Renal cortex interstitium (tissue), 11 donors: Measurements from ENCODE around the gene ESF1. TPM values are rescaled to one million over a fixed set of nuclear protein-coding genes. Genes with fewer than 3 reads are reported as not detected.
"Not testable (repeated sequence)": the region's sequence is repeated elsewhere in the genome, so short reads cannot be mapped to it uniquely, and the experiment has no call there.

Source experiments
- DNase-seq, 11 donors: peaks; one replicate each; pipeline ENCODE4 v3.0.0-alpha.2; 2013; ENCODE audit warnings: low read depth in 9 of 11, low spot score in 4 of 11; ENCODE audit errors: extremely low read depth in 1 of 11
- polyA plus RNA-seq, 3 donors: library from polyadenylated mRNA; unstranded; fragments of 120-200 nt; gene quantifications; one replicate each; pipeline ENCODE4 v1.2.1, GENCODE V29; 2013; ENCODE audit not compliant: insufficient read length in 3 of 3

ESF1 gene
- polyA plus RNA-seq, 3 donors = 25.4 to 30.3 (median 26.3) TPM

DNA sequence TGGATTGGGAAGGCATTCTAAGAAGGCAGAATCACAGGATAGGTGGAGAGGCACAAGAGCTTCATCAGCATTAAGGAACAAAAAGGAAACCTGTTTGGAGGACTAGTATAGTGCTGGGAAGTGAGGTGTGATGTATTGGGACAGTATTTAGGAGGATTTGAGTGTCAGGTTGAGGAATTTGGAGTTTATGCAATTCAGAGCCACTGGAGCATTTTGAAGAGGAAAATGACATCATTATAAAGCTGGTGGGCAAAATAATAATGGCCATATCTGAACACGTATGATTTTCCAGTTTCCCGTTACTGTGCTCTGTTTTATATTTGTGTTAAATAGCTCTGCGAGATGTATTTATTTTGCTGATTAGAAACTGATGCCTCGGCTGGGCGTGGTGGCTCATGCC lies 14.3 kb upstream of the ESF1 start:
- DNase-seq = no peak

DNA sequence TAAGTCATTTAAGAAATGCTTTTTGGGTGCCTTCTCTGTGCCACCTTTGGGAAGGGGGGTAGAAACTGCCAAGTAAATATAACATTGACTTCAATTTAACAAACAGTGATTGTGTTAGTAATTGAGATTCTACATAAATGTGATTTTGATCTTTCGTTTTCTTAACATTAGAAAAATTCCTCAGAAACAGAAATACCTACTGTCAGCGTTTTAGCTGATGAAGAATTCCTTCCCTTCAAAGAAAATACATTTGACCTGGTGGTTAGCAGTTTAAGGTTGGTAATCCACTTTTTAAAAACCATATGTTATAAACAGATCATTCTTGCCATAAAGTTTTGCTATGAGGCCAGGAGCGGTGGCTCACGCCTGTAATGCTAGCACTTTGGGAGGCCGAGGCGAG lies 9.9 kb upstream of the ESF1 start:
- DNase-seq = no peak

DNA sequence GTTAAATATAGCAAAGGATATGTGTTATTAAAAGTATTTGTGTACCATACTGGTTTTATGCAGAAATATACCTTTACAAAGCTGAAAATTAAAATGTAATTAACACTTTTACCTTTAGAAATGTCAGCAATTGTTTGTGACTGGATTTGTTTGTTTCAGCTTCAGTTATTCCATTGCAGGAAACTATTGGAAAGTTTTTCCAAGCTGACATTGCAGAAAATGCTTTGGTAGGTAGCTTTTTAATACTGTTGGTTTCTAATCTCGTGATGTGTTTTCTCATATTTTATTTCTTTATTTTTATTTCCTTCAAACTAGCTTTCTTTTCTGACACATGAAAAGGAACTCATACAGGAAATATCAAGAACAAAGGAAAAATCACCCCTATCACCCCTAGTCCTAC lies 8.3 kb upstream of the ESF1 start:
- DNase-seq = no peak

DNA sequence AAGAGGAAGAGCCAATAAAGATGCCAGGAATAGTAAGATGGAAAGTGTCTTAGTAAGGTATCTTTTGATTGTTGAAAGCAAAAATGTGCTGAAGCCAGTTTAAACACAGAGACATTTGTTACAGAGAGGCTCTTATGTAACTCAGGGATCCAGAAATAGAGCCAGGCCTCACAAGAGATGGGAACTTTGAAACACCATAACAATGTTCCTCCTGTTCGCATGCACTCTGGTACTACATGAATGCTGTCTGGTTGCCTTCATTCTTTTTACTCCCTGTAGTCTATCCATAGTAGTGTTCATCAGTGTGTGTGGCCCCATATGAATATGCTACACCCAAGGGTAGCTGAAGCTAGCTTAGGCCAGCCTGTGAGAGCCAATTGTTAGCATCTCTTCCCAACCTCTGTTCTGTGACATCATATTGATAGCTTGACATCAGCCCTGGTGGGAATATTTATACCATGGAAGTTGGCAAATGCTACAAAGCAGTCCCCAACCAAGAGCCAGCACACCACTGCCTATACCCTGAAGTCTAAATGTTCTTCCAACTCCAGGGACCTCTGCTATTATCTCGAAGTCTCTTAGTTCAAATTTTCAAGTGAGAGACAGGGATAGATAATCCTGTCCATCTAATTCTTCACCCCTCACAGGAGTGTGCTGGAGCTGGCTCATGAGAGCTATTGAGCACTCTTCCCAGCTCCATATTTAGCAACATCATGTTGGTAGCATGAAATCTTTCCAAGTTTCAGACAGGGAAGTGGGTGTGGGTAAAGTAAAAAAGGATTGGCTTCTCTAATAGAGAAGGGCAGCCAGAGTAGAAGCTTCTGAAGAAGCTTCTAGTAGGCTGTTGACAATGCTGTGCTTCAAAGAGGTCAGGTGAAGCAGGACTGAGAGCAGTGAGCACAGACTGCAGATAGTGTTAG lies 7.1 kb upstream of the ESF1 start:
- DNase-seq = no peak

DNA sequence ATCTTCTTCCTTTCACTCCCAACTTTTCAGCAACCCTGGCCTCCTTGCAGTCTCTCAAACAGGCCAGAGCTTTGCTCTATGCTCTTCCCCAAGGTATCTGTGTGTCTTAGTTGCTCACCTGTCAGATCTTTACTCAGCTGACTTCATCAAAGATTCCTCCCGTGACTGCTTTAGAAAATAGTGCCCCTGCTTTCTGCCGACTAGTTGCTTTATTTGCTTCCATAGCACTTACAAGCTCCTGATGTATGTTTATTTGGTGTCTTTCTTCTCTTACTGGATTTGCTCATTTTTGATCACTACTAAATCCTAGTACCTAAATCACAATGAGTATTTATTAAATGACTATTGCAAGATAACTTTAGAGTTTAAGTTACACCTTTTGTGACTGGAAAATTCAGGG lies 6.0 kb upstream of the ESF1 start:
- DNase-seq = no peak

DNA sequence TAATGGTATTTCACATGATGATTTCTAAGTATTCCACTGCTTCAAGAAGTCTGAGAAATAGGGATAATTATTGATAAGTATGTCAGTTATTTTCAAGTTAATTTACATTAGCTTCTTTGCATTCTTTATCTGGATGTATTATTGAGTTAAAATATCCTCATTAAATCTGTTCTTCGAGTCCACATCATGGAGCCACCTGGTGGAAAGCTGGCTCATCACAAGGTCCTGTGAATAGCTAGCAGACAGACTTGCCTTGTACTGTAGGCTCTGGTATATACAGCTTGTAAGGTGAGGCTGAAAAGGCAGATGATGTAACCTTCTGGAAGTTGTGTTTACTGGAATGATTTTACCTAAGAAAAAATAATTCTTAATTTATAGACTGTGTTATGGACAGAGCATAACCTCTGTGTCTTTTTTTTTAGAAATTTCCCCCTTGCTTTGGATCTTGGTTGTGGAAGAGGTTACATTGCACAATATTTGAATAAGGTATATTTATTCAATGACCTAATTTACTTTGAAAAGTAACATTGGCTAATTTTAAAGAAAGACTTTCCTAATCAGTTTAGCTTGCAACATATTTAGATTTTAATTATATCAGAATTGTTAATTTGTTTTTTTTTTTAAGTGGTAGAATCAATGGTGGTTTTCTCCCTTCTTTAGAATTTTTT lies 3.6 kb upstream of the ESF1 start:
- peak in 4 of 11 donors; percentile 22 to 43 (median 29) for DNase-seq

DNA sequence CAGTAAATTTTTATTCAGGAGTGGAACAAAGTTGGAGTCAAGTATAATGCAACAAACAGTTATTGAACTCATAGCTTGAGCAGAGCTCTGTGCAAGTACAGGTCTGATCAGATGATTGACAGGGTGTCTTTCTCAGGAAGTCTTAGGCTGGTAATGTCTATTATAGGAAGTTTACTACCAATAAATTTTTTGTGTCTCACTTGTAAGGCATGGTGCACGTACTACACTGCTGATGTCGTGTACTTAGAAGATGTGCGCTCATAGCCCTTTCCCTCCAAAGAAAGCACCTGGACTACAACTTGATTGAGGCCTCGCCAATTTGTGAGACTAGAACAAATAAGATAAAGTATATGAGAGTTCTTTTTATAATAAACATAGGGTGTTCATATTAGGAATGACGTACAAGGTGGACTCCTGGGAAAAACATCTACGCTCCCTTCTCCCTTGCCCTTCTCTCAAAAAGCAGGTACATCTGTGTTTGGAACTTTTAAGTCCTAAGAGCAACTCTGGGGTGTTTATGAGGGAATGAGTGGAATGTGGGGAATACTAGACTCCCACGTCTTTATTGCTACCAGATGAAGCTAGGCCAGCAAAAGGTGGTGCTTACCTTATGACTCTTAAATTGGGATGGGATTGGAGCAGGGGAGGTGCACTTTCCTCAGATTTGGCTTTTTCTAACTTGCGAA lies 1.6 kb upstream of the ESF1 start:
- no peak for DNase-seq

DNA sequence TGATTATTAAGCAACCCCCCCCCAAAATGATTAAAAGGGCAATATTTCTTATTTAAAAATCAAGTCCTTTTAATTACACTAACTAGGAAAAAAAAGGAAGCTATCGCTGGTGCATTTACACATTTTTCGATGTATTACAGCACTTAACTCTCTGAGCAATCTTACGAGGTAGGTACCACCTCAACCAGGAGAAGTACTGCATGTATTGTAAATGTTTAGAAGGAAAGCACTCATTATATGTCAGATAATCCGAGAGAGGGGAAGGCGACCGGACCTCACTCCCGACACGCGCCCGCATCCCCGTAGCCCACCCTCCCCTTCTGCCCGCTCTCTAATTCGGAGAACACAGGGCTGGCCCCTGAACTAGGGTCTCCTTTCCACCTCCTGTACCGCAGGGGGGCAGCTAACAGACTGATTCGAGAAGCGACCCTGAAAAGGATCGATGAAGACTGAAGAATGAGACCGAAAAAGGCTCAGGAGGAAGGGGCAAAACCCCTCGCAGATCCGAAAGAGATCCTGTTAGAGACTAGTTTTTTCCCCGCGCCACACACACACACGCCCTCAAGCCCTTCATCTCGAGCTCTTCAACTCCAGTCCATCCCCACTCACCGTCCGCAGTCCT lies 337 bp downstream of the ESF1 start:
- DNase-seq = no peak

DNA sequence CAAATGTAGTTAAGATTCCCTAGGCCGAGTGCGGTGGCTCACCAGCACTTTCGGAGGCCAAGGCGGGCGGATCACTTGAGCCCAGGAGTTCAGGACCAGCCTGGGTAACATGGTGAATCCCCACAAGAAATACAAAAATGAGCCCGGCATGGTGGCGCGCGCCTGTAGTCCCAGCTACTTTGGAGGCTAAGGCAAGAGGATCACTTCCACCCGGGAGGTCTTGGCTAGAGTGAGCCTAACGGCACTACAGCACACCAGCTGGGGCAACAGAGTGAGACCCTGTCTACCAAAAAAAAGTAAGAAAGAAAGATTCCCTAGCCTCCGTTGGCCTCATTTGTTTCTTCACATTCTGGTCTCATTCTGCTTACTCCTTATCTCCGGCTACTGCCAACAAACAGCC lies 1.2 kb downstream of the ESF1 start:
- DNase-seq = no peak

DNA sequence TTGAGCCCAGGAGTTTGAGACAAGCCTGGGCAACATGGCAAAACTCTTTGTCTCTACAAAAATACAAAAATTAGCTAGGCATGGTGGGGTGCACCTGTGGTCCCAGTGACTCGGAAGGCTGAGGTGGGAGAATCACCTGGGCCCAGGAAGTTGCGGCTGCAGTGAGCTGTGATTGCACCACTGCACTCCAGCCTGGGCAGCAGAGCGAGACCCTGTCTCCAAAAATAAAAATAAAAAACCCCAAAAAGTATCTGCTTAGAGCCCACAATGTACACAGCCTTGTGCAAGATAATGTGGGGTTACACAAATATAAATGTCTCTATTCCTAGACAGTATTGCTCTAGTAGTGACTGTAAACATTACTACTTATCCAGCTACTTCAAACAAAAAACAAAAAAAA lies 5.9 kb downstream of the ESF1 start:
- no peak for DNase-seq

DNA sequence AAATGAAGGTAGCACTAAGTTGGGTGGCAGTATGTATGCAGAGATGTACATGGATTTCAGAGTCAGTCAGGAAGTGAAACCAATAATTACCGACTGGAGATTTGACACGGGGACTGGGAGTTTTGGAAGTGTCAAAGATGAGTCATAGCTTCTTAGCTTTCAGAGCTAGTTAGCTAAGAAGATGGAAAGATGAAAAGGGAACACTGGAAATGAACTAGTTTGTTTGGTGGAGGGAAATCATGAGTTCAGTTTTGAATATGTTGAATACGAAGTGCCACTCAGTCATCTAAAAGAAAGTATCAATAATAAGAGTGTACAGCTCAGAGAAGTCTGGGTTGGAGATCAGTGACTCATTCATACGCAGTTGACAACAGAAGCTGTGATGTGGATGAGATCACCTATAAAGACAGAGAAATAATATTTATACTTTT lies 7.5 kb downstream of the ESF1 start:
- DNase-seq = no peak

DNA sequence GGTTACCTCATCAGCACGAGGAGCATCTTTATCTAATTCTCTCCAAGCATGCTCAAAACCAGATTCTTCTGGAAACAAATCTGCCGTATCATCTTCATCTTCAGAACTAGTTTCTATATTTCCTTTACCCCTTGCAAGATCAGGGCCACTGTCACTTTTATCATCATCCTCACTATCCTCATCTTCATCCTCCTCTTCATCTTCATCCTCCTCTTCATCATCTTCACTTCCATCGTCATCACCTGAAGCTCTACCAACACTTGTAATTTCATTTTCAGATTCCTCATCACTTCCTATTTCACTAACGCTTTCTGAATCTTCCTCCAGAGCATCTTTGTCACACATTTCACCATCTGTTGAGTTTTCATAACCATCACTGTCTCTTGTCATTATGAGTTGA lies 8.9 kb downstream of the ESF1 start:
- no peak for DNase-seq

DNA sequence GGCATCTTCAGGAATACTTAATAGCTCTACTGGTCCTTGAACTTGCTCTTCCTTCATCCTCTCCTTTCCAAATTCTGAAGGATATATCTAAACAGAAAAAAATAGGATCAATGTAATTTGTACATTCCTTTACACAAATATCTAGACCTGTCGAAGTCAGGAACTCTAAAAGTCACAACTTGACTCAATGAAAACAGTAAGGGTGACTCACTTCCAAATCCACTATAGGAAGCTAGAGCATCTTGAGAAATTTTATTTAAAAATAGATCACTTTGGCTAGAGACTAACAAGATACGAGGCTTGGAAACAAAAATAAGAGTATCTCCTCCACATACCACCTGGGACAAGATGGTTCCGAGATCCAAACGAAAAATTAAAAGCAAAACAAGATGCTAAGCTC lies 12.2 kb downstream of the ESF1 start:
- no peak for DNase-seq

DNA sequence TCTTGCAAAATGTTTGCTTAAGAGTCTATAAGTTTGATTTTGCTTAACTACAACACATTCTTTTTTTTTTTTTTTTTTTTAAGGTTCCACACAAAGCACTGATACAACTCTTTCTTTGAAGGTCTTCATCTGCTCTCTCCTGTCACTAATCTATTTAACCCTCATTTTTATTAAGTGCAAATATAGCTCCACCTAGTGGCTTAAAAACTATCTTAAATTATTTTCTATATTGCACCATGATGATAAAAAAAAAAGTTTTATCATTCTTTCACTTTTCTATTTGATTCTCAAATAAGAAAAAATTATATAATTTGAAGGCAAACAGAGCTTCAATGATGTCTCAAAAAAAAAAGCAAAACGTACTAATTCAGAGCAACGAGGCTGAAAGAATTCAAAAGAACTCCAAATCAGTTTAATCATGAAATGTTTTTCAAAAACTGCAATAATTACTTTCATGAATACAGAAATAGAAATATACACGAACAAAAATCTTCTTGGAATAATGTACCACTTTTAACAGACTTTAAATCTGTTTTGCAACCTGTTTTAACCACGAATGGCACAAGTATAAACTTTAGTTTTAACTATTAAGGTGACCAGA lies 12.8 kb downstream of the ESF1 start:
- DNase-seq = peak in 1 of 11 donors; percentile 8

DNA sequence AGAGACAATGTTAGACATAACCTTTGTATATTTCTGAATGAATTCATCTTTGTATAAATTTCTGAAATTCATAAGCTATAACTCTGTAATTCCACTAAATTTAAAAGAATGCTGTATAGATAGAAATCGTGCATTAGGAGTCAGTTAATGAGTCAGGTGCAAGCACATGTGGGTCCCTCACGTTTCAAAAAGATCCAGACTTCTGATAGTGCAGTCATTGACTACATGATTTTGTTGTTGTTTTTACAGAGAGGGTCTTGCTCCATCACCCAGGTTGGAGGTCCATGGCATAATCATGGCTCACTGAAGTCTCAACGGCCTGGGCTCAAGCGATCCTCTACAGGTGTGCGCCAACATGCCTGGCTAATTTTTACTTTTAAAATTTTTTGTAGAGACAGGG lies 14.6 kb downstream of the ESF1 start:
- DNase-seq = no peak

DNA sequence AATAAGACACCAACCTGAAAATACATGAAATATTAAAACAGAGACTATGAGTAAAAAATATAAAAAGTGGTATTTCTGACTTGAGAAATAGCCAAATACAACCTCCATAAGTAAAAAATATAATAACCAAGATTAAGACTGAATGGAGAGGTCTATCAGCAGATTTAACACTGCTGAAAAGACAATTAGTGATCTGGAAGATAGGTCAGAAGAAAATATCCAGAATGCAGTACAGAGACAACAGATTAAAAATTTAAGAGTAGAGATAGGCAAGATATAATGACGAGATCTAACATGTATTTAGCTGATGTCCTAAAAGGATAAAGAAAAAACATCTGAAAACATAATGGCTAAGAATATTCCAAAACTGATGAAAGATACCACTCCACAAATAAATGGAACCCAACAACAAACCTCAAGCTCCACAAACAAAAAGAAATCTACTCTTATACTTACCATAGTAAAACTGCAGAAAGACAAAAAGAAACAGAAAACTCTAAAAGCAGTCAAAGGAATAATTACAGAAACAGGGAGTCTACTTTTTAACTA lies 18.8 kb downstream of the ESF1 start:
- DNase-seq = no peak

DNA sequence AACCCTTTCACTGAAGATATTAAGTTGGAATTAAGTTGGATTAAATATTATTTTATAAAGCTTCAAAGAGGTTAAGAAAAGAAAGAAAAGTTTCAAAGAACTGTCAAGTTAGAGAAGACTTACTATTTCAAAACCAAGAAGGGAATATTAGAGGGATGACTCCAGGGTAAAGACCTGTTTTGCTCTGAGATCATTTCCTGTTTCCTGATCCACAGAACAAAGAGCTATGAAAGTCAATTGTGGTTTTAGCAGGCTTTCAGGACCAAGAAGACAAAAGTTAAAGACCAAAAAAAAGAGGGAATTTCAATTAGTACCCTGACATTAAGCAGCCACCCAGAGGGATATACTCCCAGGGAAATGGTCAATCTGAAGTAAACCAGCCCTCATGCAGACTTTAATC lies 19.4 kb downstream of the ESF1 start:
- no peak for DNase-seq

DNA sequence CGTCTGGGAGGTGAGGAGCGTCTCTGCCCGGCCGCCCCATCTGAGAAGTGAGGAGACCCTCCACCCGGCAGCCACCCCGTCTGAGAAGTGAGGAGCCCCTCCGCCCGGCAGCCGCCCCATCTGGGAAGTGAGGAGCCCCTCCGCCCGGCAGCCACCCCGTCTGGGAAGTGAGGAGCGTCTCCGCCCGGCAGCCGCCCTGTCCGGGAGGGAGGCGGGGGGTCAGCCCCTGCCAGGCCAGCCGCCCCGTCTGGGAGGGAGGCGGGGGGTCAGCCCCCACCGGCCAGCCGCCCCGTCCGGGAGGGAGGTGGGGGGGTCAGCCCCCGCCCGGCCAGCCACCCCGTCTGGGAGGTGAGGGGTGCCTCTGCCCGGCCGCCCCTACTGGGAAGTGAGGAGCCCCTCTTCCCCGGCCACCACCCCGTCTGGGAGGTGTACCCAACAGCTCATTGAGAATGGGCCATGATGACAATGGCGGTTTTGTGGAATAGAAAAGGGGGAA lies 24.2 kb downstream of the ESF1 start:
- DNase-seq = not testable (repeated sequence)

DNA sequence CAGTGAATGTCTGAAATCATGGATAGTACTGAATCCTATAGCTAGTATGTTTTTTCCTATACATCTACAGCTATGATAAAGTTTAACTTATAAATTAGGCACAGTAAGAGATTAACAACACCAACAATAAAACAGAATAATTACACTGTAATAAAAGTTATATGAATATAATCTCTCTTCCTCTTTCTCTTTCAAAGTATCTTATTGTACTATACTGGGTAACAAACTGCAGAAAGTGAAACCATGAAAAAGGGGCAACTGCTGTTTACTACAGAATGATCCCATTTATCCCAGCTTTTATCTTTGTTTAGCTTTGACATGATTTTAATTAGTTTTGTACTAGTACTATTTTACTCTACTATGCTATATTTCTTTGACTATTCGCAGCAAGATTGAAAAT lies 25.8 kb downstream of the ESF1 start:
- DNase-seq = no peak
